ENCODE data around the gene CREM.
A peak's percentile ranks its signal among the peaks of the same experiment; 100 is the strongest.

DNA sequence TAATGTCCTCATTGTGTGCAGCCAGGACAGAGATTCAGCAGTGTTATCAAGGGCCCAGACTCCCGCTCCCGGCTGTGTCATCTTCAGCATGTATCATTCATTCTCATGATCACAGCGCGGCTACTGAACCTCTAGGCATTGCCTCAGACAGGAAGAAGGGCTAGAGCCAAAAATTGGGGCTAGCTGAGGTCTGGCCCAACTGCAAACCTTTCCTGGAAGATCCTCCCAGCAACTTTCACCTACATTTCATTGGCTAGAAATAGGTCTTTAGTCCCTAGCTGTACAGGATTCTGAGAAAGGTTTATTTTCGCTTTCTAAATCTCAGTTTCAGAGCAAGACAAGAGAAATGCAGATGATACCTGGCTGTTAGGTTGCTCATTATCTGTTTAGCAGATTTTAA, 81.9 kb downstream of the CREM start:
- TF ChIP-seq, protein P1, sequence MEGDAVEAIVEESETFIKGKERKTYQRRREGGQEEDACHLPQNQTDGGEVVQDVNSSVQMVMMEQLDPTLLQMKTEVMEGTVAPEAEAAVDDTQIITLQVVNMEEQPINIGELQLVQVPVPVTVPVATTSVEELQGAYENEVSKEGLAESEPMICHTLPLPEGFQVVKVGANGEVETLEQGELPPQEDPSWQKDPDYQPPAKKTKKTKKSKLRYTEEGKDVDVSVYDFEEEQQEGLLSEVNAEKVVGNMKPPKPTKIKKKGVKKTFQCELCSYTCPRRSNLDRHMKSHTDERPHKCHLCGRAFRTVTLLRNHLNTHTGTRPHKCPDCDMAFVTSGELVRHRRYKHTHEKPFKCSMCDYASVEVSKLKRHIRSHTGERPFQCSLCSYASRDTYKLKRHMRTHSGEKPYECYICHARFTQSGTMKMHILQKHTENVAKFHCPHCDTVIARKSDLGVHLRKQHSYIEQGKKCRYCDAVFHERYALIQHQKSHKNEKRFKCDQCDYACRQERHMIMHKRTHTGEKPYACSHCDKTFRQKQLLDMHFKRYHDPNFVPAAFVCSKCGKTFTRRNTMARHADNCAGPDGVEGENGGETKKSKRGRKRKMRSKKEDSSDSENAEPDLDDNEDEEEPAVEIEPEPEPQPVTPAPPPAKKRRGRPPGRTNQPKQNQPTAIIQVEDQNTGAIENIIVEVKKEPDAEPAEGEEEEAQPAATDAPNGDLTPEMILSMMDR (IDR thresholded peaks at IDR 0.05 in 2 of 3, conservative IDR thresholded peaks at IDR 0.05 in 1 of 3; ENCODE audit: control insufficient read depth in 2 of 3, extremely low read depth in 1 of 3, insufficient read depth in 1 of 3, low read depth in 3 of 3, low read length in 3 of 3), result no peak
- TF ChIP-seq, protein P2, sequence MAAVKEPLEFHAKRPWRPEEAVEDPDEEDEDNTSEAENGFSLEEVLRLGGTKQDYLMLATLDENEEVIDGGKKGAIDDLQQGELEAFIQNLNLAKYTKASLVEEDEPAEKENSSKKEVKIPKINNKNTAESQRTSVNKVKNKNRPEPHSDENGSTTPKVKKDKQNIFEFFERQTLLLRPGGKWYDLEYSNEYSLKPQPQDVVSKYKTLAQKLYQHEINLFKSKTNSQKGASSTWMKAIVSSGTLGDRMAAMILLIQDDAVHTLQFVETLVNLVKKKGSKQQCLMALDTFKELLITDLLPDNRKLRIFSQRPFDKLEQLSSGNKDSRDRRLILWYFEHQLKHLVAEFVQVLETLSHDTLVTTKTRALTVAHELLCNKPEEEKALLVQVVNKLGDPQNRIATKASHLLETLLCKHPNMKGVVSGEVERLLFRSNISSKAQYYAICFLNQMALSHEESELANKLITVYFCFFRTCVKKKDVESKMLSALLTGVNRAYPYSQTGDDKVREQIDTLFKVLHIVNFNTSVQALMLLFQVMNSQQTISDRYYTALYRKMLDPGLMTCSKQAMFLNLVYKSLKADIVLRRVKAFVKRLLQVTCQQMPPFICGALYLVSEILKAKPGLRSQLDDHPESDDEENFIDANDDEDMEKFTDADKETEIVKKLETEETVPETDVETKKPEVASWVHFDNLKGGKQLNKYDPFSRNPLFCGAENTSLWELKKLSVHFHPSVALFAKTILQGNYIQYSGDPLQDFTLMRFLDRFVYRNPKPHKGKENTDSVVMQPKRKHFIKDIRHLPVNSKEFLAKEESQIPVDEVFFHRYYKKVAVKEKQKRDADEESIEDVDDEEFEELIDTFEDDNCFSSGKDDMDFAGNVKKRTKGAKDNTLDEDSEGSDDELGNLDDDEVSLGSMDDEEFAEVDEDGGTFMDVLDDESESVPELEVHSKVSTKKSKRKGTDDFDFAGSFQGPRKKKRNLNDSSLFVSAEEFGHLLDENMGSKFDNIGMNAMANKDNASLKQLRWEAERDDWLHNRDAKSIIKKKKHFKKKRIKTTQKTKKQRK (IDR thresholded peaks at IDR 0.05; ENCODE audit: low read depth, low read length), result no peak
- TF ChIP-seq GABPA (IDR thresholded peaks at IDR 0.05; ENCODE audit: low read depth) (0 out of 2 replicates have a peak, but pooled peaks have one; percentile 9), PAX8 (IDR thresholded peaks at IDR 0.05) (no peak), EP300 (IDR thresholded peaks at IDR 0.05; ENCODE audit: borderline replicate concordance in 1 of 2, control insufficient read depth in 1 of 2, low read depth in 2 of 2, low read length in 2 of 2) (no peak)

Measured in GM12878 (cell line).